ENCODE measurements around the gene RUSC1. TPM values are rescaled to one million over a fixed set of nuclear protein-coding genes. Genes with fewer than 3 reads are reported as not detected.

RUSC1 gene
- total and polyA plus RNA-seq, 2 donors (not counting 3 experiments of a cell fraction or from before 2014, with no cell fraction given): 42.4 to 46.6 TPM

DNA sequence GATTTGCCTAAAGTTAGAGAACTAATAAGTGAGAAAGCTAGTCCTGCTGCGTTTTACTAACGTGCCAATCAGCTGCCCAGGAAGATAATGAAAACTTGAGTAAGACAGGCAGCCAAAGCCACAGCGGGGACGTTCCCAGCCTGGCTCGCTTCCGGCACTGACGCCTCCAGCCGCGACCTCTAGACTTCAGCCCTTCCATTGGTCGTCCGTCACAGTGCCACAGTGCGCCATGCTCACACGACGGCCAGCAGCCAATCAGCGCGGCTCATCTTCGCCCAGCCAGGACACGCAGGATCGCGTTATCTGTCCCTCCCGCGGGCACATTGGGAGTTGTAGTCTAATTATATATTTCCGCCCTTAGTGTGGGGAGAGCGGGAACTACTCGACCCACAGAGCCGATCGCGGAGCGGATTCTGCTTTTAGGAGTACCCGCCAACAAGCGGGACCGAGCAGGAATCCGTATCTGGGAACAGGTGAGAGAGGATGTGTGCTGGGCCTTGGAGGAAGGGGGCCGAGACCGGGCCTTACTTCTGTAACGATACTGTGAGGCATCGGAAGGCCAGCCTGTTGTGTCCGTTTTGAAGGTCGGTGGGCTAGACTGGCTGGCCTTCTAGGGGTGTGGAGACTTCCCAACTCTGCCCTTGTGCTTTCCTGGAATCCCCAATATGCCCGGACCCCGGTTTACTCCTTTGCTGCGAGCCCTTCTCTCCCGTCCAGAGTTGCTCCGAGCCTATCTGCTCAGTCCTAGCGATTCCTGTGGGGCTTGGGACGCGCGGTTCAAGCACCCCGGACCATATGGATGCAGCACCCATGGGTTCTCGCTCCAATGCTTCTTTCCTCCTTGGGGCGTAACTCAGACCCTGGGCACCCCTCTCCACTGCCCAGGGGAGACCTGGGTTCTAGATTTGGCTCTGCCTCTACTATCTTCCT is 11.9 kb upstream of the RUSC1 start, which contains the start of gene FDPS:
FDPS (plus strand) TSS at position 374 of the 930 bp plus-strand sequence. CDS start 924 bp downstream, outside the sequence.
- Histone ChIP-seq H2AFZ (ENCODE audit: low read depth, low read length) (no peak within 1 kb of the TSS), H3K4me2 (ENCODE audit: insufficient read depth, low read length) (peak within 1 kb of the TSS; percentile 75), H3K4me1 (ENCODE audit: control insufficient read depth, extremely low read depth, insufficient read depth, low read length) (peaks cover 24% of the 10 kb centered on the region), H3K27me3 (ENCODE audit: control insufficient read depth in 2 of 2, insufficient read depth in 2 of 2, low read length in 2 of 2) (no peaks in the 10 kb centered on the region), H3K27ac (ENCODE audit: insufficient read depth, low read depth, low read length) (peak within 1 kb of the TSS; percentile 88), H3K4me3 (replicated peaks in 1 of 3; ENCODE audit: insufficient read depth in 1 of 3, low read depth in 1 of 3, low read length in 3 of 3) (peak within 1 kb of the TSS; percentile 47 to 86 (median 84)), H3K9ac (replicated peaks; ENCODE audit: extremely low read depth, insufficient read depth, low read length) (peak within 1 kb of the TSS; percentile 94), H3K9me1 (replicated peaks; ENCODE audit: control insufficient read depth, extremely low read depth, insufficient read depth, low read length) (no peaks in the 10 kb centered on the region), H3K36me3 (ENCODE audit: control insufficient read depth in 2 of 2, extremely low read depth in 1 of 2, insufficient read depth in 2 of 2, low read length in 2 of 2) (peaks cover 8 to 9% of the 10 kb centered on the region in 2 experiments), H4K20me1 (replicated peaks; ENCODE audit: control insufficient read depth, extremely low read depth, insufficient read depth, low read length) (no peaks in the 10 kb centered on the region), H3K79me2 (ENCODE audit: control insufficient read depth, insufficient read depth, low read length) (peaks cover 45% of the 10 kb centered on the region), H3K9me3 (replicated peaks; ENCODE audit: control insufficient read depth, insufficient read depth, low read length) (no peaks in the 10 kb centered on the region)
- no peak for TF ChIP-seq MYC (IDR thresholded peaks at IDR 0.05; ENCODE audit: low read depth, low read length)
- TF ChIP-seq POLR2AphosphoS5 (IDR thresholded peaks at IDR 0.05; ENCODE audit: insufficient read depth, low read depth, low read length): peak; percentile 82
- TF ChIP-seq GATA2 (IDR thresholded peaks at IDR 0.05; ENCODE audit: insufficient read depth, insufficient read length, low read depth, low read length): peak; percentile 20
- TF ChIP-seq, protein P1, sequence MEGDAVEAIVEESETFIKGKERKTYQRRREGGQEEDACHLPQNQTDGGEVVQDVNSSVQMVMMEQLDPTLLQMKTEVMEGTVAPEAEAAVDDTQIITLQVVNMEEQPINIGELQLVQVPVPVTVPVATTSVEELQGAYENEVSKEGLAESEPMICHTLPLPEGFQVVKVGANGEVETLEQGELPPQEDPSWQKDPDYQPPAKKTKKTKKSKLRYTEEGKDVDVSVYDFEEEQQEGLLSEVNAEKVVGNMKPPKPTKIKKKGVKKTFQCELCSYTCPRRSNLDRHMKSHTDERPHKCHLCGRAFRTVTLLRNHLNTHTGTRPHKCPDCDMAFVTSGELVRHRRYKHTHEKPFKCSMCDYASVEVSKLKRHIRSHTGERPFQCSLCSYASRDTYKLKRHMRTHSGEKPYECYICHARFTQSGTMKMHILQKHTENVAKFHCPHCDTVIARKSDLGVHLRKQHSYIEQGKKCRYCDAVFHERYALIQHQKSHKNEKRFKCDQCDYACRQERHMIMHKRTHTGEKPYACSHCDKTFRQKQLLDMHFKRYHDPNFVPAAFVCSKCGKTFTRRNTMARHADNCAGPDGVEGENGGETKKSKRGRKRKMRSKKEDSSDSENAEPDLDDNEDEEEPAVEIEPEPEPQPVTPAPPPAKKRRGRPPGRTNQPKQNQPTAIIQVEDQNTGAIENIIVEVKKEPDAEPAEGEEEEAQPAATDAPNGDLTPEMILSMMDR (IDR thresholded peaks at IDR 0.05; ENCODE audit: extremely low read depth in 1 of 2, insufficient read depth in 1 of 2, low read depth in 1 of 2, low read length in 2 of 2): no peak
- TF ChIP-seq POLR2A (IDR thresholded peaks at IDR 0.05; ENCODE audit: low read depth, low read length): peak; percentile 87
- no peak for TF ChIP-seq EZH2 (IDR thresholded peaks at IDR 0.05; ENCODE audit: borderline replicate concordance, low read depth, low read length, severe bottlenecking)
- TF ChIP-seq, protein P2, sequence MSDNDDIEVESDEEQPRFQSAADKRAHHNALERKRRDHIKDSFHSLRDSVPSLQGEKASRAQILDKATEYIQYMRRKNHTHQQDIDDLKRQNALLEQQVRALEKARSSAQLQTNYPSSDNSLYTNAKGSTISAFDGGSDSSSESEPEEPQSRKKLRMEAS (IDR thresholded peaks at IDR 0.05; ENCODE audit: insufficient read depth, insufficient read length): peak; percentile 74
- no peak for TF ChIP-seq JUN (IDR thresholded peaks at IDR 0.05; ENCODE audit: borderline replicate concordance, insufficient read depth, insufficient read length, low read depth)
- no peak for TF ChIP-seq FOS (IDR thresholded peaks at IDR 0.05; ENCODE audit: borderline replicate concordance, insufficient read depth, low read length)
- DNase-seq (ENCODE audit: low read depth, low spot score): peak; percentile 99
- POLR2A ChIA-PET: interaction anchor here (0.6 to 1.1 kb wide), 4 partner anchors 12 to 37 kb away, joined by 3 to 4 read pairs (median 4); partner anchors contain the start of gene RUSC1
- dilution Hi-C loops (cut with MboI; ENCODE audit: extremely low pct_ligation_motif_present, low sequenced_read_pairs): no loop called here
- BruUV-seq (replicated peaks): TSS peak; percentile 88
- peak; percentile 100 for FAIRE-seq
- CTCF ChIA-PET: interaction anchor here (0.8 to 1.9 kb wide), 10 partner anchors 12 to 340 kb away, joined by 3 to 27 read pairs (median 5); partner anchors contain the start of genes CLK2 and RUSC1
- intact Hi-C loops (cut with micrococcal nuclease): loop anchor here (1.0 to 5.0 kb wide), 6 partner anchors 15 to 116 kb away; partner anchors contain the start of genes CLK2, HCN3 and MTX1

Data from endothelial cell of umbilical vein (primary cell).